Measurements from ENCODE around the gene TMEM163. TPM values are rescaled to one million over a fixed set of nuclear protein-coding genes. Genes with fewer than 3 reads are reported as not detected.

TMEM163 gene
- total and polyA plus RNA-seq, 2 donors (not counting 3 experiments of a cell fraction or from before 2014, with no cell fraction given): 1.0 to 2.8 TPM

DNA sequence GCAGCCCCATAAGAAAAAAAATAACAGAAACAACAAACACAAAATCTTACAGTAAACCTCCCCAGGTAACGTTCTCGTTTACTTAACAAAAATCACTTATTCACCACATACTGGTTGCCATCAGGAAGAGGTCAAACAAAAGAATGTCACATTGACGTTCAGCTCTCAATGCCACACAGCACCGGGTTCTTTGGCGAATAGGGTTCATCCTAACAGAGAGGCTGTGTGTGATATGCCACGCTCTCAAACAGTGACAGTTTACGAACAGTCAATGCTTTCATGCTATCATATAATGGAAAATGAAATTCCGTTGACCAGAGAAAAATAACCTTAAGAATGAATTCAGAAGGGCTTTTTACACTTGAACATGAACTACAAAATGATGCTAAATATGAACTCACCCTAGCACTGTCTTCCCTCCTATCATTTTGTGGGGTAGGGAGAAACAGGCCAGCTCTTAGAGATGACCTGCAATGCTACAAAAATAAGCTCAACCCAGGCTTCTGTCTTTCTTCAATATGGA lies 2.0 kb downstream of the TMEM163 start:
- H3K9ac ChIP-seq (replicated peaks; ENCODE audit: extremely low read depth, insufficient read depth, low read length): no peak overlapping the region
- ChIA-PET POLR2A (no interaction called here), CTCF (interaction anchor here (0.6 to 2.3 kb wide), 6 partner anchors 10 to 266 kb away, joined by 3 to 8 read pairs (median 3); no protein-coding TSS in a partner anchor)
- H3K9me1 ChIP-seq (replicated peaks; ENCODE audit: control insufficient read depth, extremely low read depth, insufficient read depth, low read length): no peaks in the 10 kb centered on the region
- no peak overlapping the region for H3K4me2 ChIP-seq (ENCODE audit: insufficient read depth, low read length)
- H3K9me3 ChIP-seq (replicated peaks; ENCODE audit: control insufficient read depth, insufficient read depth, low read length): no peaks in the 10 kb centered on the region
- no peaks in the 10 kb centered on the region for H4K20me1 ChIP-seq (replicated peaks; ENCODE audit: control insufficient read depth, extremely low read depth, insufficient read depth, low read length)
- FAIRE-seq (peak; percentile 4), DNase-seq (ENCODE audit: low read depth, low spot score) (no peak)
- H3K4me3 ChIP-seq (replicated peaks in 1 of 3; ENCODE audit: insufficient read depth in 1 of 3, low read depth in 1 of 3, low read length in 3 of 3): no peak overlapping the region
- no peak overlapping the region for H3K27ac ChIP-seq (ENCODE audit: insufficient read depth, low read depth, low read length)
- H2AFZ ChIP-seq (ENCODE audit: low read depth, low read length): no peak overlapping the region
- no peaks in the 10 kb centered on the region for H3K36me3 ChIP-seq (ENCODE audit: control insufficient read depth in 2 of 2, extremely low read depth in 1 of 2, insufficient read depth in 2 of 2, low read length in 2 of 2)
- H3K27me3 ChIP-seq (ENCODE audit: control insufficient read depth in 2 of 2, insufficient read depth in 2 of 2, low read length in 2 of 2): peaks cover 24 to 54% of the 10 kb centered on the region in 2 experiments
- H3K4me1 ChIP-seq (ENCODE audit: control insufficient read depth, extremely low read depth, insufficient read depth, low read length): peaks cover 7% of the 10 kb centered on the region
- no peaks in the 10 kb centered on the region for H3K79me2 ChIP-seq (ENCODE audit: control insufficient read depth, insufficient read depth, low read length)
- dilution Hi-C loops (cut with MboI; ENCODE audit: extremely low pct_ligation_motif_present, low sequenced_read_pairs) (no loop called here), intact Hi-C loops (cut with micrococcal nuclease) (loop anchor here (5.0 kb wide), 1 partner anchor 59 kb away; no protein-coding TSS in a partner anchor)
- TF ChIP-seq FOS (IDR thresholded peaks at IDR 0.05; ENCODE audit: borderline replicate concordance, insufficient read depth, low read length) (no peak), POLR2A (IDR thresholded peaks at IDR 0.05; ENCODE audit: low read depth, low read length) (no peak), JUN (IDR thresholded peaks at IDR 0.05; ENCODE audit: borderline replicate concordance, insufficient read depth, insufficient read length, low read depth) (no peak), GATA2 (IDR thresholded peaks at IDR 0.05; ENCODE audit: insufficient read depth, insufficient read length, low read depth, low read length) (no peak), MYC (IDR thresholded peaks at IDR 0.05; ENCODE audit: low read depth, low read length) (no peak), EZH2 (IDR thresholded peaks at IDR 0.05; ENCODE audit: borderline replicate concordance, low read depth, low read length, severe bottlenecking) (no peak), POLR2AphosphoS5 (IDR thresholded peaks at IDR 0.05; ENCODE audit: insufficient read depth, low read depth, low read length) (no peak)
- TF ChIP-seq, protein P1, sequence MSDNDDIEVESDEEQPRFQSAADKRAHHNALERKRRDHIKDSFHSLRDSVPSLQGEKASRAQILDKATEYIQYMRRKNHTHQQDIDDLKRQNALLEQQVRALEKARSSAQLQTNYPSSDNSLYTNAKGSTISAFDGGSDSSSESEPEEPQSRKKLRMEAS (IDR thresholded peaks at IDR 0.05; ENCODE audit: insufficient read depth, insufficient read length): no peak
- TF ChIP-seq, protein P2, sequence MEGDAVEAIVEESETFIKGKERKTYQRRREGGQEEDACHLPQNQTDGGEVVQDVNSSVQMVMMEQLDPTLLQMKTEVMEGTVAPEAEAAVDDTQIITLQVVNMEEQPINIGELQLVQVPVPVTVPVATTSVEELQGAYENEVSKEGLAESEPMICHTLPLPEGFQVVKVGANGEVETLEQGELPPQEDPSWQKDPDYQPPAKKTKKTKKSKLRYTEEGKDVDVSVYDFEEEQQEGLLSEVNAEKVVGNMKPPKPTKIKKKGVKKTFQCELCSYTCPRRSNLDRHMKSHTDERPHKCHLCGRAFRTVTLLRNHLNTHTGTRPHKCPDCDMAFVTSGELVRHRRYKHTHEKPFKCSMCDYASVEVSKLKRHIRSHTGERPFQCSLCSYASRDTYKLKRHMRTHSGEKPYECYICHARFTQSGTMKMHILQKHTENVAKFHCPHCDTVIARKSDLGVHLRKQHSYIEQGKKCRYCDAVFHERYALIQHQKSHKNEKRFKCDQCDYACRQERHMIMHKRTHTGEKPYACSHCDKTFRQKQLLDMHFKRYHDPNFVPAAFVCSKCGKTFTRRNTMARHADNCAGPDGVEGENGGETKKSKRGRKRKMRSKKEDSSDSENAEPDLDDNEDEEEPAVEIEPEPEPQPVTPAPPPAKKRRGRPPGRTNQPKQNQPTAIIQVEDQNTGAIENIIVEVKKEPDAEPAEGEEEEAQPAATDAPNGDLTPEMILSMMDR (IDR thresholded peaks at IDR 0.05; ENCODE audit: extremely low read depth in 1 of 2, insufficient read depth in 1 of 2, low read depth in 1 of 2, low read length in 2 of 2): no peak
- BruUV-seq (replicated peaks): no TSS peak
